ENCODE data around the gene IZUMO3.
"Not testable (repeated sequence)": the region's sequence is repeated elsewhere in the genome, so short reads cannot be mapped to it uniquely, and the experiment has no call there.

Gene IZUMO3

GRCh38 chr9:24545847-24546522, at the start of gene IZUMO3:
TSS of gene IZUMO3 (minus strand) at chr9:24545897. CDS start at chr9:24545649, 248 bp downstream.
- DNase-seq, result no peak

GRCh38 chr9:24594234-24594850, 48.6 kb upstream of the IZUMO3 start:
- DNase-seq, result no peak

- no peak for DNase-seq
Measured at GRCh38 chr9:24590432-24590831, 44.7 kb upstream of the IZUMO3 start.

GRCh38 chr9:24587883-24588282, 42.2 kb upstream of the IZUMO3 start:
- no peak for DNase-seq

GRCh38 chr9:24582146-24583126, 36.7 kb upstream of the IZUMO3 start:
- no peak for DNase-seq

- DNase-seq, result not testable (repeated sequence)
Measured at GRCh38 chr9:24580005-24580404, 34.3 kb upstream of the IZUMO3 start.

GRCh38 chr9:24572406-24572805, 26.7 kb upstream of the IZUMO3 start:
- DNase-seq, result no peak

- DNase-seq, result no peak
Measured at GRCh38 chr9:24561957-24562356, 16.3 kb upstream of the IZUMO3 start.

GRCh38 chr9:24553183-24553552, 7.5 kb upstream of the IZUMO3 start:
- DNase-seq, result no peak

- no peak for DNase-seq
Measured at GRCh38 chr9:24552526-24553182, 7.0 kb upstream of the IZUMO3 start.

- DNase-seq, result no peak
Measured at GRCh38 chr9:24545285-24545684, 412 bp downstream of the IZUMO3 start.

GRCh38 chr9:24518545-24518944, 27.2 kb downstream of the IZUMO3 start:
- no peak for DNase-seq

- DNase-seq, result no peak
Measured at GRCh38 chr9:24516463-24516862, 29.2 kb downstream of the IZUMO3 start.

- DNase-seq, result no peak
Measured at GRCh38 chr9:24509850-24510249, 35.8 kb downstream of the IZUMO3 start.

GRCh38 chr9:24504521-24504920, 41.2 kb downstream of the IZUMO3 start:
- DNase-seq, result no peak

- no peak for DNase-seq
Measured at GRCh38 chr9:24502206-24502937, 43.3 kb downstream of the IZUMO3 start.

- DNase-seq, result no peak
Measured at GRCh38 chr9:24500761-24501160, 44.9 kb downstream of the IZUMO3 start.

- no peak for DNase-seq
Measured at GRCh38 chr9:24498632-24499031, 47.1 kb downstream of the IZUMO3 start.

GRCh38 chr9:24497671-24498070, 48.0 kb downstream of the IZUMO3 start:
- DNase-seq, result no peak

Data from NCI-H1105 (cell line).